Lower leg skin (tissue), 3 donors: ENCODE data around the gene HOMEZ.

ENCODE experiments used
- POLR2A ChIP-seq, 2 donors: fragments of 450-650 bp; IDR thresholded peaks; one replicate each; pipeline ENCODE4 v1.6.1; 2016 to 2017; ENCODE audit warnings: antibody characterized with exemption in 2 of 2, mild to moderate bottlenecking in 1 of 2, moderate library complexity in 1 of 2
- TF ChIP-seq, protein P1 (sequence below), 3 donors: fragments of 450-650 bp; IDR thresholded peaks; one replicate each; pipeline ENCODE4 v1.5.1; 2016; ENCODE audit warnings: antibody characterized with exemption in 3 of 3, mild to moderate bottlenecking in 3 of 3, moderate library complexity in 2 of 3

DNA sequence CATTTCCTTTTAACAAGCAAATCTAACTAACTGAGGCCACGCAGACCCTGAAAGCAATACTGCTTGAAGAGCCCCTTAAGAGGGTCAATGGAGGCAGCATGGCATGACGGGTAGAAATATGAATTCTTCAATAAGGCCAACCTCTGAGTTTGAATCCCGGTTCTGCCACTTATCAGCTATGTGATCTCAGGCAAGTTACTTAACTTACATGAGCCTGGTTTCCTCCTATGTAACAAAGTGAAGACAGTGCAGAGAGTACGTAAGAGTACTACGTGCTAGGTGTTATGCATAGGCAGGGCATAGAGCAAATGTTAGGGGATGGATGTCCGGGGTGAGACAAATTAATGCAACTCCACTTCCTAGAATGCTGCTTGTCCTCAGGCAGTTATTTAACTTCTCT lies 4.7 kb downstream of the HOMEZ start:
- TF ChIP-seq, protein P1, sequence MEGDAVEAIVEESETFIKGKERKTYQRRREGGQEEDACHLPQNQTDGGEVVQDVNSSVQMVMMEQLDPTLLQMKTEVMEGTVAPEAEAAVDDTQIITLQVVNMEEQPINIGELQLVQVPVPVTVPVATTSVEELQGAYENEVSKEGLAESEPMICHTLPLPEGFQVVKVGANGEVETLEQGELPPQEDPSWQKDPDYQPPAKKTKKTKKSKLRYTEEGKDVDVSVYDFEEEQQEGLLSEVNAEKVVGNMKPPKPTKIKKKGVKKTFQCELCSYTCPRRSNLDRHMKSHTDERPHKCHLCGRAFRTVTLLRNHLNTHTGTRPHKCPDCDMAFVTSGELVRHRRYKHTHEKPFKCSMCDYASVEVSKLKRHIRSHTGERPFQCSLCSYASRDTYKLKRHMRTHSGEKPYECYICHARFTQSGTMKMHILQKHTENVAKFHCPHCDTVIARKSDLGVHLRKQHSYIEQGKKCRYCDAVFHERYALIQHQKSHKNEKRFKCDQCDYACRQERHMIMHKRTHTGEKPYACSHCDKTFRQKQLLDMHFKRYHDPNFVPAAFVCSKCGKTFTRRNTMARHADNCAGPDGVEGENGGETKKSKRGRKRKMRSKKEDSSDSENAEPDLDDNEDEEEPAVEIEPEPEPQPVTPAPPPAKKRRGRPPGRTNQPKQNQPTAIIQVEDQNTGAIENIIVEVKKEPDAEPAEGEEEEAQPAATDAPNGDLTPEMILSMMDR (IDR thresholded peaks at IDR 0.05) = no peak
- no peak for TF ChIP-seq POLR2A (IDR thresholded peaks at IDR 0.05)
